K562 treated with DMSO at 1 percent for 4 hours (cell line): ENCODE measurements around the gene MORN5. TPM values are rescaled to one million over a fixed set of nuclear protein-coding genes. Genes with fewer than 3 reads are reported as not detected.

Source experiments
- total RNA-seq: library from RNA; unstranded; fragments of 300-600 nt; gene quantifications from 2 replicates; pipeline ENCODE4 v1.2.3, GENCODE V29; 2022; ENCODE audit not compliant: insufficient read depth

MORN5 gene
- not detected in 2 replicates for total RNA-seq

DNA sequence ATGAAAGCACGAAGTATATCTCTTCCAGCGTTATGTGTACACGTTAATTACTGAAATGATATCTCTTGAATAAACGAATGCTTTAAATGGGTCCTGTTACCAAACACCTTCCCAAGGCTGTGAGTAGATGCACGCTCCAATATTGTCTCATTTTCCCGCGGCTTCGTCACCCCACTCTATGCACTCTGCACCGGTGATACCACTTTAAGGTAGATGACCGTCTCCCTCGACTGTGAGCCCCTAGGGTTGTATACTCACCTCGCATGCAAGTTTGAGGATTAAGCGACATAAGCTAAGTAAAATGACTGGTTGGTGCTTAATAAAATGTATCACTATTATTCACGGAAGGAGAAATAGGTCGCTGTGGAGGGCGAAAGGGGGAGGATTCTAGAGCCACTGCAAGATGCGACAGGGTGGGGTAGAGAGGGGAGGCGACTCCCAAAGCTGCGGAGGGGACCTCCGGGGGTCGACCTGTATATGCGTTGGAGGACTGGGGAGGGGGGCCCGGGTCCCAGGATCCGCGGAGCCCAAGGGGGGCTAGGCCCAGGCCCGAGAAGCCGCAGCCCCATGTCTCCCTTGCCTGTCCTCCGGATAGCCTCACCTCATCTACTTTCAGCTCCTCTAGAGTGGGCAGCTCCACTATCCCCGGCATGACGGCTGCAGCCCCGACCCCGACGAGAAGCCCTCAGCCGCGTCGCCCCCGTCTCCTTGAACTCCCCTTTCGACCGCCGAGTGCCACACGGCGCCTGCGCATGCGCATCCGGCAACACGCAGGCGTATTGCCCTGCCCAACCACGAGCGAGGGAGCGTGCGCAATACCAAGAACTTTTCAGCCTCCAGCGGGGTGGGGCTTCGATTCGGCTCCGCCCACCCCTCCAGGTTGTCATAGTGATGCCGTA lies at the start of gene MORN5, which contains the start of gene NDUFA8:
TSS of gene MORN5 (plus strand) at position 883 of the 899 bp plus-strand sequence. CDS start 65 bp downstream, outside the sequence.
TSS of gene NDUFA8 (minus strand) at position 754 of the 899 bp plus-strand sequence. CDS start at position 652, 102 bp downstream.

DNA sequence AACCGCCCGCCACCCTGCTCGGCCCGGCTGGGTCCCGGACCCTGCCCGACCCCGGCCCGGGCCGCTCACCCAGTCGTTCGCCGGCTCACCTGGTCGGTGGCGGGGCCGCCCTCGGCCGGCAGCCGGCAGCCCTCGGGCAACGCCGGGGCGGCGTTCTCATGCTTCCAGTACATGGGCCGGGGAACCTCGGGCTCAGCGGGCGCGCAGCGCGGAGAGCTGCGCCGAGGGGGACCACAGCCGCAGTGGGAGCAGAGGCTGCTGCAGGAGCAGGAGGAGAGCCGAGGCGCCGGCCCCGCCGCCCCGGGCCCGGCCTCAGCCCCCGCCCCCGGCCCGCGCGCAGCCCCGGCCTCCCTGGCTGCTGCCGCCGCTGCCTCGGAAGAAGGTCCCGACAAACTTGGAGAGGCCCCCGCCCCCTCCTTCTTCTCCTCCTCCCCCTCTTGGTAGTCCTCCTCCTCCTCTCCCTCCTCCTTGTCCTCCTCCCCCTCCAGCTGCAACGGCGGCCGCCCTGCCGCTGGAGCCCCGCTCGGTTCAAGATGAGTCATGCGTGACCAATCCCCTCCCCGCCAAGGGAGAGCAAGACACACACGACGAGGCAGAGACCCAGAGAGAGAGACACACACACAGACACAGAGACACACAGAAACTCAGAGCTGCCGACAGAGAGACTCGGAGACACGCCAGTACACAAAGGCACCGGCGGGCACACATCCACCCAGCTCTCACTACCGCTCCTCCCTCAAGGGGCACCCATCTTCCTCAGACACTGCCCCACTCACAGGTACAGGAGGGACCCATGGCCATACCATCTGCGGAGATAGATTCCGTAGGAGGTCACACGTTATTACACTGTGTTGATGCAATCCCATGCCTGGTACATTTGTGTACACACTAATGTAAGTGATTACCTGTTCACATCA lies 69.1 kb downstream of the MORN5 start, which contains the start of gene LHX6:
TSS of gene LHX6 (minus strand) at position 390 of the 917 bp plus-strand sequence. CDS start at position 173, 217 bp downstream.

Other genes with a start within 250 kb of the MORN5 start
- 4.0 and 4.5 TPM in 2 replicates for gene TTLL11, start 66.6 kb upstream of the MORN5 start, total RNA-seq
- gene NDUFA8, start 129 bp upstream of the MORN5 start, total RNA-seq, result 176 and 177 TPM in 2 replicates
- 2.3 and 3.5 TPM in 2 replicates for gene LHX6, start 69.0 kb downstream of the MORN5 start, total RNA-seq
- 9.6 and 15.9 TPM in 2 replicates for gene RBM18, start 104.9 kb downstream of the MORN5 start, total RNA-seq
- 22.6 and 24.5 TPM in 2 replicates for gene MRRF, start 105.0 kb downstream of the MORN5 start, total RNA-seq
- 12.8 and 17.2 TPM in 2 replicates for gene PTGS1, start 211.1 kb downstream of the MORN5 start, total RNA-seq